K562 (cell line): ENCODE results near the gene GDF2. TPM values are rescaled to one million over a fixed set of nuclear protein-coding genes. Genes with fewer than 3 reads are reported as not detected.

Source experiments
- CXXC5 ChIP-seq: fragments of 250-450 bp; sonication (Bioruptor Pico); IDR thresholded peaks from 2 replicates; pipeline ENCODE4 v1.8.0; 2022; ENCODE audit warnings: inconsistent platforms, mild to moderate bottlenecking, moderate library complexity
- DPF2 ChIP-seq: fragments of 450-650 bp; IDR thresholded peaks from 2 replicates; pipeline ENCODE4 v1.6.1; 2016
- FOSL1 ChIP-seq: fragments of 200-800 bp; sonication (Bioruptor generic); conservative IDR thresholded peaks from 2 replicates; pipeline ENCODE4 v1.6.1; 2016; ENCODE audit warnings: missing genetic modification characterization, missing compliant biosample characterization
- FOXK2 ChIP-seq, 2 experiments: fragments of 450-650 bp; IDR thresholded peaks in 1 of 2; conservative IDR thresholded peaks in 1 of 2; 2 replicates each; pipeline ENCODE4 v1.6.1; 2016; ENCODE audit warnings: low read depth in 2 of 2, mild to moderate bottlenecking in 1 of 2
- GABPA ChIP-seq: fragments of 200-800 bp; sonication (Bioruptor generic); conservative IDR thresholded peaks from 2 replicates; pipeline ENCODE4 v1.6.1; 2016; ENCODE audit warnings: low read depth, missing genetic modification characterization, missing compliant biosample characterization
- HDAC1 ChIP-seq, 2 experiments: fragments of 450-650 bp; IDR thresholded peaks; 2 replicates each; pipeline ENCODE4 v1.6.1; 2016 to 2017; ENCODE audit warnings: inconsistent platforms in 1 of 2, mild to moderate bottlenecking in 1 of 2, moderate library complexity in 1 of 2
- MTA3 ChIP-seq: fragments of 450-650 bp; formaldehyde crosslinking; IDR thresholded peaks from 2 replicates; pipeline ENCODE4 v1.6.1; 2017; ENCODE audit warnings: mild to moderate bottlenecking, borderline replicate concordance
- PTRF ChIP-seq: fragments of 450-650 bp; IDR thresholded peaks from 2 replicates; pipeline ENCODE4 v1.6.1; 2016; ENCODE audit warnings: mild to moderate bottlenecking, missing genetic modification characterization, missing compliant biosample characterization
- RHOXF2B ChIP-seq: fragments of 250-450 bp; sonication (Bioruptor Pico); conservative IDR thresholded peaks from 2 replicates; pipeline ENCODE4 v1.5.1; 2021
- RNF219 ChIP-seq: fragments of 250-450 bp; sonication (Bioruptor Pico); IDR thresholded peaks from 2 replicates; pipeline ENCODE4 v1.5.0; 2022; ENCODE audit warnings: mild to moderate bottlenecking
- RREB1 ChIP-seq: fragments of 250-450 bp; sonication (Bioruptor Pico); IDR thresholded peaks from 2 replicates; pipeline ENCODE4 v1.4.0; 2020
- TARDBP ChIP-seq: fragments of 450-650 bp; IDR thresholded peaks from 2 replicates; pipeline ENCODE4 v1.6.1; 2016
- TCF3 ChIP-seq: sonication (generic); formaldehyde crosslinking; IDR thresholded peaks from 2 replicates; pipeline ENCODE4 v1.4.0; 2020; ENCODE audit warnings: mild to moderate bottlenecking, missing genetic modification reagents
- TEAD4 ChIP-seq, 2 experiments: sonication (generic) in 1 of 2; formaldehyde crosslinking in 1 of 2; IDR thresholded peaks; 2 replicates each; pipeline versions ENCODE4 v1.6.1 to v1.8.0; 2012 to 2022; ENCODE audit warnings: borderline replicate concordance in 1 of 2, inconsistent platforms in 1 of 2, low read length in 1 of 2, mild to moderate bottlenecking in 1 of 2, missing genetic modification reagents in 1 of 2
- USF1 ChIP-seq: sonication (generic); formaldehyde crosslinking; IDR thresholded peaks from 2 replicates; pipeline ENCODE4 v1.9.0; 2022; ENCODE audit warnings: mild to moderate bottlenecking, missing genetic modification reagents
- ZNF79 ChIP-seq: fragments of 250-450 bp; sonication (Bioruptor Pico); IDR thresholded peaks from 2 replicates; pipeline ENCODE4 v1.4.0; 2020; ENCODE audit warnings: low read depth, mild to moderate bottlenecking, moderate library complexity
- polyA plus RNA-seq, 8 experiments: library from polyadenylated mRNA; depleted of rRNA in 4 of 8; stranded (reverse) in 5 of 8; unstranded in 3 of 8; fragments of >200 nt; fragmentation: Nextera tagmentation in 2 of 8; fragmentation: Illumina TruSeq in 1 of 8; extraction: Ambion mirVana in 2 of 8; extraction: Trizol in 1 of 8; gene quantifications; 2 replicates each; pipeline versions ENCODE4 v1.2.1 to v1.2.3, GENCODE V29; 2011 to 2014; ENCODE audit warnings: inconsistent platforms in 1 of 8, missing spikeins in 1 of 8
- total RNA-seq, 7 experiments: library from RNA; depleted of rRNA in 6 of 7; stranded (reverse); fragments of >200 nt in 6 of 7; fragmentation: Illumina TruSeq in 2 of 7; extraction: Trizol in 2 of 7; gene quantifications; 2 replicates each; pipeline versions ENCODE4 v1.2.1 to v1.2.3, GENCODE V29; 2011 to 2021; ENCODE audit warnings: low replicate concordance in 1 of 7

The GDF2 gene
- total and polyA plus RNA-seq, 9 of the 15 experiments (the other 6 are each of a cell fraction or from before 2014, with no cell fraction given), result 0.08 to 0.58 (median 0.27) TPM; not detected in 2

DNA sequence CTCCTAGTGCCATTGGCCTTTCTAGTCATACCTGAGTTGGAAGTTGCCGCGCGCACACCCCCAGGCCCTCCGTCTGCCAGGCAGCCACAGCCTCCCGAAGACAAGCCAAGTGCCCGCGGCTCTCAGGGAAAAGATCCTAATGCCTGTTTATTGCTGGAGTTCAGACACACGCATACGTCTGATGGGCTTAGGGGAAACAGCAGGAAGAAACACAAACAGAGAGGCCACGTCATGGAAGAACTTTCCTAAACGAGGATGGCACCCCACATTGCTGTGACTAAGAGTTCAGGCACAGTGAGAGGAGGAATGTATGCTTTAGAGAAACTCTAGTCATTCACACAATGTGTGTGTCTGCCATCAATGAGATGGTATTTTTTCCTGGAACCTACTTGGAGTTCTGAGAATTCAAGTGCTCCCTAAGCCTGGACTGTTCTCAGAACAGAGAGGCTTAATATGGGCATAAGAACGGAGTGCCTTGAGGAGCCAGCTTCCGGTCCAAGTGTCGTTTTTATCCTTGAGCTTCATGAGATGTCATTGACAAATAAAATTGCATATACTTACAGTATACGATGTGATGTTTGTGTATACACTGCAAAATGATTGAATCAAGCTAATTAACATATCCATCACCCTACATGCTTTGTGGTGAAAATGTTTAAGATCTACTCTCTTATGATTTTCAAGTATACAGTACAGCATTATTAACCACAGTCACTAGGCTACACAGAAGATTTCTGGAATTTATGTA, 14.3 kb downstream of the GDF2 start (continued):
- no peak for TF ChIP-seq RREB1 (CRISPR knock-in tag)
- peak; percentile 30; the same call in 1 of the 2 replicates for TF ChIP-seq PTRF (tag)
- peak; percentile 49; the same call in 1 of the 2 replicates for TF ChIP-seq CXXC5 (CRISPR knock-in tag)
- TF ChIP-seq RHOXF2B, result 0 out of 2 replicates have a peak, but pooled peaks have one; percentile 23
- TF ChIP-seq FOXK2 (conservative IDR thresholded peaks at IDR 0.05 in 1 of 2, IDR thresholded peaks at IDR 0.05 in 1 of 2; ENCODE audit: low read depth in 2 of 2), result peak; percentile 9 to 50; a peak in 2 of 4 replicates
- TF ChIP-seq ZNF79 (CRISPR knock-in tag), result no peak
- TF ChIP-seq GABPA (tag), result peak; percentile 66
- TF ChIP-seq TEAD4 (IDR thresholded peaks at IDR 0.05; ENCODE audit: low read length), result peak; percentile 74; the same call in 1 of the 2 replicates
- no peak for TF ChIP-seq TEAD4 (CRISPR knock-in tag; IDR thresholded peaks at IDR 0.05; ENCODE audit: borderline replicate concordance)
- TF ChIP-seq DPF2, result peak; percentile 85; the same call in 1 of the 2 replicates
- TF ChIP-seq MTA3, result peak; percentile 68; the same call in 1 of the 2 replicates
- no peak for TF ChIP-seq TARDBP
- TF ChIP-seq USF1 (CRISPR knock-in tag), result no peak
- peak; percentile 82 for TF ChIP-seq FOSL1 (tag)
- TF ChIP-seq TCF3 (CRISPR knock-in tag), result peak; percentile 72
- TF ChIP-seq RNF219 (CRISPR knock-in tag), result 0 out of 2 replicates have a peak, but pooled peaks have one; percentile 28
- 0 out of 4 replicates have a peak, but pooled peaks of 1 of the 2 experiments have one; percentile 24 for TF ChIP-seq HDAC1 (IDR thresholded peaks at IDR 0.05)
